Measurements from ENCODE around the gene SF3B3.

Gene SF3B3

DNA sequence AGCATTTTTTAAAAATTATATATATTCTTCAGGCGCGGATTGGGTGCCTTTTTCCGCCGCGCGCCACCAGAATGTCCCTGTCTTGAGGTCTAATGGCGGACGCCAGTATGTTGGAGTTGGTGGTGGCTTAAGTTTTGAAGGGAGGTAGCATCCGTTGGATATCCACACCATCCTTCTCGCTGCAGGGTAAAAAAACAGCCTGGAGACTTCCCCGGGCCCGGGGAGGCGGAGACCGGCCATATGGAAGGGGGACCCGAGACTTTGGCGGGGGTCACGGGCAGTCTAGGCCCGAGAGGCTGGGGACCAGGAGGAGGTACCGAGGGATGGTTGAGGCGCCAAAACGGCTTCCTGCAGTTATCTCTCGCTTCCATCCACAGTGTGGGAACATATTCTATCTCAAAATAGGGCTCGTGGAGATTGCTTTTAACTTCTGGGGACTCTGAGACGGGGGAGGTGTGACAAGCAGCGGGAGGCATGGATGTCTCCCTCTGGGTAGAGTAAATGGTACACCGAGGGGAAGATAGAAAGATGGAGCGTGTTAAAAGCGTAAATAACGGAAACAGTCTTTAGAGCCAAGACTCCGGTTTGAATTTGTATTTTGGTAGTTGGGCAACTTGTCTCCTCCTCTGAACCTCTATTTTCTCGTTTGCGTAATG, at the start of gene SF3B3:
SF3B3 (plus strand) TSS at position 74 of the 656 bp plus-strand sequence. CDS start 2,841 bp downstream, outside the sequence.
- no peak for DNase-seq

DNA sequence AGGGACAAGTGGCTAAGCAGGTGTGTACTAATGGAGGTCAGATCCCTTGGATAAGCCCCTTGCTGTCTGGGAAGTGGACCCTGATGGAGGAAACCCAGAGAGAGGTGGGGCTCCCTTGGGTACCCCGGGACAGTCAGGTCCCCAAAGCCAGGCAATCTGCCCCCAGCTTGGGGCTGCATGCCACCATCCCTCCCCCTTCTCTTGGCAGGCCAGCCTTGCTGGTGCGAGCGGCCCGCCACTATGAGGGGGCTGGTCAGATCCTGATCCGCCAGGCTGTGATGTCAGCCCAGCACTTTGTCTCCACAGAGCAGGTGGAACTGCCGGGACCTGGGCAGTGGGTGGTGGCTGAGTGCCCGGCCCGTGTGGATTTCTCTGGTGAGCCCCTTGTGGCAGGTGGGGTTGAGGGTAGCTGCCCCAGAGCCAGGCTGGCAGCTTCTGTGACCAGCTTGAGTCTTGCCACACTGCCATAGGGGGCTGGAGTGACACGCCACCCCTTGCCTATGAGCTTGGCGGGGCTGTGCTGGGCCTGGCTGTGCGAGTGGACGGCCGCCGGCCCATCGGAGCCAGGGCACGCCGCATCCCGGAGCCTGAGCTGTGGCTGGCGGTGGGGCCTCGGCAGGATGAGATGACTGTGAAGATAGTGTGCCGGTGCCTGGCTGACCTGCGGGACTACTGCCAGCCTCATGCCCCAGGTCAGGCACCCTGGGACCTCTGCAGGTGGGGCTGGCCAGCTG, 49.1 kb upstream of the SF3B3 start:
- no peak for DNase-seq

GRCh38 chr16:70475054-70475871, 48.4 kb upstream of the SF3B3 start:
- no peak for DNase-seq

GRCh38 chr16:70476272-70477020, 47.2 kb upstream of the SF3B3 start:
- DNase-seq: no peak

- DNase-seq: no peak
Observed at GRCh38 chr16:70478169-70478568, 45.4 kb upstream of the SF3B3 start.

- no peak for DNase-seq
Observed at GRCh38 chr16:70478912-70479341, 44.7 kb upstream of the SF3B3 start.

DNA sequence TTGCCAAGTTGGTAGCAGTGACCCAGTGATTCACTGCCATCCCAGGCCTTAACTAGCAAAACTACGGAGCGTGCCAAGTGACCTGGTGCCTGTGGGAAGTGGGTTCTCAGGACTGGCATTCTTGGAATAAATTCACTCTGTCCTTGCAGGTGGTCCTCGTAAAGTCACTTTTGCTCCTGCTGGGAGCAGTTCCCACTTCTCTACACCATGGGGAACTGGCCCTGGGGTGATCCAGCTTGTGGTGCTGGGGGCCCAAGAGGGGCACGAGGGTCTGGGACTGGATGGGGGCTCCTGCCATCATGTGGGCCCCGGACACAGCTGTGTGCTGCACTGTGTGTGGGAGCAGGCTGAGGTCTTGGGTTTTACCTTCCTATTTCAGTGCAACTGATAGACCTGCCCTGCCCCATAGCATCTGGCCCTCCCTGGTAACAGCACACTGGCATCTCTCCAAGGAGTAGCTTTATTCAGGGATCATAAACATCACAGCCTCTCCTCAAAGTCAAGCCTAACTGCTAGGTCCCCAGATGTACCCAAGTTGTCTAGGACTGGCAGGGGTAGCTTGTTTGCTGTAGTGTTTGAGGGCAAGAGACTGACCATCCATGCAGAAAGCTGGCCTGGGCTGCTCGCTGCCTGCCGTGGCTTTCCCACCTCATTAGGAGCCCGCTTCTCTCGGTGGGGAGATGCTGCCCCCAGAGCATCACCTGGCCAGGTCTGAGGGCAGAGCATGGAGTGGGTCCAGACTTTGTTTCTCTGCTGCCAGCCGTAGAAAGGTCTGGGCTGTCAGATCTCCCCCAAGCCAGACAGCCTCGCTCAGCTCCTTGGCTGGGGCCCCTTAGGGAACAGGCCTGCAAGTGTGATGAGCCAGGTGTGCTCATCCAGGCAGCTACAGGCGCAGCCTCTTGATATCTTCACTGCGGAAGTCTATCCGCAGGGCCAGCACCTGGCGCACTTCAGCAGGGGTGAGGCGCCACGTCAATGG, 43.2 kb upstream of the SF3B3 start:
- no peak for DNase-seq

DNA sequence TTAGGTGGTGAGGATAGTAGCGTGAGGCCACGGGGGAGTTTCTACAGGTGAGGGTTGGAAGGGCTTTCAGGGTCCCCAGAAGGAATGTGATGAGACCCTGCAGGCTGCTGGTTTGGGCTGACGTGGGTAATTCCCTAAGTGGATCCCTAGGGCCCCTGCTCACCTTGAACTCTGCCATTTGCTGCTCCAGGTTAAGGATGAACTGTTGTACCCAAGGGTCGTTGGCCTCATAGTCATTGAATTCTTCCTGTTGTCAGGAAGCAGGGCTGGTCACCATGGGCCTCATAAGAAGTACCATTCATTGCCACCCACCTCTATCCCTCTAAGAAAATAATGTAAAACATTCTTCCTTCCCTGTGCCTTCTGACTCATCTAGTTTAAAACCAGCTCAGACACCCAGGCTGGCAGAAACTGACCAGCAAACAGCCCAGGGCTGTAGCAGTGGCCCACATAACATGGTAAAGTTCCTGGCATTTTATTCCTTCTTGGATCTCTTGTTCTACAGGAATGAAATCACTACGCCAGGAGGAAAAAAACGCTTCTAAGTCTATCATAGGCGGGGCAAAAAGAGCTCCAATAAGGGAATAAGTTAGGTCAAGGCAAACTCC, 41.6 kb upstream of the SF3B3 start:
- DNase-seq: no peak

DNA sequence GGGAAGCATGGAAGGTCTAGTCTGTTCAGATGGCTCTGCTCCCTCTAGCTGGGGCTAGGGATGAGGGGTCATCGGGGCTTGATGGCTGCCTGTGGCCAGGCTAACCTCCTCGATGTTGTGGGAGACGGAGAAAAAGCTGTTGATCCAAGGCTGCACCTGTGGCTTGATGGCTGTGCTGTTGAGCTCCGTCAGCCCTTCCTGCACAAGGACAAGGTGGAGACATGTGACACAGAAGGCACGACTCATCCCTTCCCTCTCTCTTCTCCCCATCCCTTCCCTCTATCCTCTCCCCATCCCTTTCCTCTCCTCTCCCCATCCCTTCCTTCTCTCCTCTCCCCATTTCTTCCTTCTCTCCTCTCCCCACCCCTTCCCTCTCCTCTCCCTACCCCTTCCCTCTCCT, 41.0 kb upstream of the SF3B3 start:
- DNase-seq: no peak

DNA sequence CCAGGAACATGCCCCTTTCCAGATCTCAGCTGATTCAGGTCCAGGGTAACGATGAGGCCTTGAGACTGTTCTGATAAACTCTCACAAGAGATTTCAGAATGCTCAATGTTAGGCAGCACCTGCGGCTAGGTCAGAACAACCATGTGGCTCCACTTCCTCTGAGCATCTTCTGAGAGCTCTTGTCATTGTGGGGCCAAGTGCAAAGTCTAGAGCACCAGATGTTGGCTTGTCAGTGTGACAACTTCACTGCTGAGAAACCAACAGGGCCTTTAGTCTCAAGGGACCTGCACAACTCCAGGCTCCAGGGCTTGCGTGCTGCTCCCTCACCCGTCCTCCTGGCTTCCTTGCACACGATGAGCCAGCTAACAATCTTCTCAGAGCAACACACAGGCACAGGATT, 40.2 kb upstream of the SF3B3 start:
- no peak for DNase-seq

- no peak for DNase-seq
Observed at GRCh38 chr16:70484867-70485266, 38.7 kb upstream of the SF3B3 start.

- no peak for DNase-seq
Observed at GRCh38 chr16:70490261-70490660, 33.4 kb upstream of the SF3B3 start.

DNA sequence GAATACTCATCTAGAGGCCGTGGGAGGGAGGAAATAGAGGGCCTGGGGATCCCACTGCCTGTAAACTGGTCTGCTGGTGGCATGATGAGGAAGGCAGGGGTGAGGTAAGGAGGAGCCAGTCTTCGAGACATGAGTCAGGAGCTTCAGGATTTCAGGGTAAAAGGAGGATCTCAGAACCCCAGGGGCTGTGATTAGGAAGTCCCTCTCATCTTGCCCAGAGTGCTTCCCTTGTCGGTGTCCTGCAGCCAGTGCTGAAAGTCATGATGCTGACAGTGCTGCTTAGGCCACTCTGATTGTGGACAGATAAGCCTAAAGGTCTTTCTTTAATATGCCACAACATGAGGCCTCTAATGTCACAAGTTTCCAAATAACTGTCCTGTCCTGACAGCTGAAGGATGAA, 29.8 kb upstream of the SF3B3 start:
- no peak for DNase-seq

GRCh38 chr16:70494202-70494770, 29.3 kb upstream of the SF3B3 start:
- DNase-seq: no peak

DNA sequence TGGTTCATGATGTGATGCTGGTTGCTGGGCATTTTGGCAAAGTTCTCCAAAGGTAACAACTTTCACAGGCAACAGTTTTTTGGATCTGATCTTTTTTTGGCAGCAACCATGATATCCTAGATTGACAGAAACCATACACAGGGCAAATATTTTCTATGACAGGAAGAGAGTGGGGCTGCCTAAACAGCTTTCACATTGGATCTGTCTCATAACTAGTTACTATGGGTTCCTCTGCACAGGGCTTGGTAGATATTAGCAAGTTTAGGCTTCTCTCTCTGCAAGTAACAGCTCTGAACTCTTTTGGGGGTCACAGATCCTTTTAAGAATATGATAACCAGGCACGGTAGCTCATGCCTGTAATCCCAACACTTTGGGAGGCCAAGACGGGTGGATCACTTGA, 28.8 kb upstream of the SF3B3 start:
- no peak for DNase-seq

GRCh38 chr16:70495425-70496182, 28.0 kb upstream of the SF3B3 start:
- no peak for DNase-seq

GRCh38 chr16:70496513-70496912, 27.1 kb upstream of the SF3B3 start:
- no peak for DNase-seq

- no peak for DNase-seq
Observed at GRCh38 chr16:70508752-70509151, 14.9 kb upstream of the SF3B3 start.

GRCh38 chr16:70510216-70510615, 13.4 kb upstream of the SF3B3 start:
- no peak for DNase-seq

- DNase-seq: no peak
Observed at GRCh38 chr16:70511833-70512232, 11.8 kb upstream of the SF3B3 start.

Data from CD4-positive, alpha-beta T cell treated with Interleukin-17A for 4 hours (primary cell).